ENCODE results near the gene TIGD4. TPM values are rescaled to one million over a fixed set of nuclear protein-coding genes. Genes with fewer than 3 reads are reported as not detected.

TIGD4 gene
- total and polyA plus RNA-seq, 4 donors: 0.02 to 0.42 (median 0.23) TPM

DNA sequence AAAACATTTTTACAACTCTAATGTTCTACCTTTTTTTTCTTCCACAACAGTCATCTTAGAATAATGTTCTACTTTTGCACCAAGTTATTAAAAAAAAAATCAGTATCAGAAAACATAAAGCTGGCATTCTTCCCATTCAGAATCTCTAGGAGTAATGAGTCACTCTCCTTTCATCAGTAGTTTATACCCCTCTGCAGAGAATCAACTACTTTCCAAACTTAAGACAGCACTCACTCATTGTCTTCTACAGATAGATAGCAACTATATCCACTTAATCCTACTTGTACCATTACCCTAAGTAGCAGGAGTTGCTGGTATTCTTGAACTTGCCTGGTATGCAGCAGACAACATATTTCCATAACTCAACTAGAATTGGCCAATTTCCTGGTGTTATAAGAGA lies 3.2 kb downstream of the TIGD4 start:
- Histone ChIP-seq H3K36me3 (ENCODE audit: control insufficient read depth in 4 of 4, insufficient read depth in 3 of 4, low read depth in 1 of 4, low read length in 3 of 4) (no peaks in the 10 kb centered on the region), H3K9me3 (ENCODE audit: control insufficient read depth in 4 of 4, low read length in 3 of 4) (no peaks in the 10 kb centered on the region), H3K4me3 (ENCODE audit: low read depth in 1 of 3, low read length in 3 of 3) (no peak overlapping the region), H3K4me1 (ENCODE audit: control insufficient read depth in 4 of 4, insufficient read depth in 4 of 4, low read length in 3 of 4) (peaks cover under 1 to 18% (median 15%) of the 10 kb centered on the region in 4 donors), H3K27ac (ENCODE audit: low read depth in 1 of 2, low read length in 2 of 2) (no peak overlapping the region), H3K27me3 (ENCODE audit: control insufficient read depth in 4 of 4, insufficient read depth in 4 of 4, low read length in 3 of 4) (no peaks in the 10 kb centered on the region), H3K9ac (ENCODE audit: low read depth in 1 of 2, low read length in 2 of 2) (no peak overlapping the region)
- TF ChIP-seq GABPA (IDR thresholded peaks at IDR 0.05 in 1 of 2, conservative IDR thresholded peaks at IDR 0.05 in 1 of 2) (no peak), FOXA1 (IDR thresholded peaks at IDR 0.05) (no peak), EGR1 (IDR thresholded peaks at IDR 0.05; ENCODE audit: low read depth in 2 of 2) (no peak), CTCF (IDR thresholded peaks at IDR 0.05; ENCODE audit: low read depth, low read length, missing input control) (no peak), RXRA (IDR thresholded peaks at IDR 0.05) (no peak), TAF1 (conservative IDR thresholded peaks at IDR 0.05) (no peak), FOXA2 (IDR thresholded peaks at IDR 0.05) (no peak), HNF4A (conservative IDR thresholded peaks at IDR 0.05) (no peak), RAD21 (IDR thresholded peaks at IDR 0.05) (no peak), NR2F2 (IDR thresholded peaks at IDR 0.05) (no peak), REST (IDR thresholded peaks at IDR 0.05) (no peak)
- TF ChIP-seq, protein P1, sequence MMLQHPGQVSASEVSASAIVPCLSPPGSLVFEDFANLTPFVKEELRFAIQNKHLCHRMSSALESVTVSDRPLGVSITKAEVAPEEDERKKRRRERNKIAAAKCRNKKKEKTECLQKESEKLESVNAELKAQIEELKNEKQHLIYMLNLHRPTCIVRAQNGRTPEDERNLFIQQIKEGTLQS (IDR thresholded peaks at IDR 0.05): no peak
- TF ChIP-seq, protein P2, sequence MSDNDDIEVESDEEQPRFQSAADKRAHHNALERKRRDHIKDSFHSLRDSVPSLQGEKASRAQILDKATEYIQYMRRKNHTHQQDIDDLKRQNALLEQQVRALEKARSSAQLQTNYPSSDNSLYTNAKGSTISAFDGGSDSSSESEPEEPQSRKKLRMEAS (IDR thresholded peaks at IDR 0.05): no peak
- no peak for DNase-seq (ENCODE audit: low spot score)

- no peak for DNase-seq (ENCODE audit: low spot score)
- WGBS: 63% methylated on average over 1 of the region's 1 CpG
These were observed 5.6 kb downstream of the TIGD4 start for GRCh38 chr4:152773953-152774352.

More at GRCh38 chr4:152773953-152774352, 5.6 kb downstream of the TIGD4 start:
- Histone ChIP-seq H3K36me3 (ENCODE audit: control insufficient read depth in 4 of 4, insufficient read depth in 3 of 4, low read depth in 1 of 4, low read length in 3 of 4) (no peaks in the 10 kb centered on the region), H3K27ac (ENCODE audit: low read depth in 1 of 2, low read length in 2 of 2) (no peak overlapping the region), H3K27me3 (ENCODE audit: control insufficient read depth in 4 of 4, insufficient read depth in 4 of 4, low read length in 3 of 4) (no peaks in the 10 kb centered on the region), H3K4me1 (ENCODE audit: control insufficient read depth in 4 of 4, insufficient read depth in 4 of 4, low read length in 3 of 4) (peaks cover 0 to 5% (median 4%) of the 10 kb centered on the region in 4 donors), H3K4me3 (ENCODE audit: low read depth in 1 of 3, low read length in 3 of 3) (no peak overlapping the region), H3K9me3 (ENCODE audit: control insufficient read depth in 4 of 4, low read length in 3 of 4) (no peaks in the 10 kb centered on the region), H3K9ac (ENCODE audit: low read depth in 1 of 2, low read length in 2 of 2) (no peak overlapping the region)
- TF ChIP-seq, protein P3, sequence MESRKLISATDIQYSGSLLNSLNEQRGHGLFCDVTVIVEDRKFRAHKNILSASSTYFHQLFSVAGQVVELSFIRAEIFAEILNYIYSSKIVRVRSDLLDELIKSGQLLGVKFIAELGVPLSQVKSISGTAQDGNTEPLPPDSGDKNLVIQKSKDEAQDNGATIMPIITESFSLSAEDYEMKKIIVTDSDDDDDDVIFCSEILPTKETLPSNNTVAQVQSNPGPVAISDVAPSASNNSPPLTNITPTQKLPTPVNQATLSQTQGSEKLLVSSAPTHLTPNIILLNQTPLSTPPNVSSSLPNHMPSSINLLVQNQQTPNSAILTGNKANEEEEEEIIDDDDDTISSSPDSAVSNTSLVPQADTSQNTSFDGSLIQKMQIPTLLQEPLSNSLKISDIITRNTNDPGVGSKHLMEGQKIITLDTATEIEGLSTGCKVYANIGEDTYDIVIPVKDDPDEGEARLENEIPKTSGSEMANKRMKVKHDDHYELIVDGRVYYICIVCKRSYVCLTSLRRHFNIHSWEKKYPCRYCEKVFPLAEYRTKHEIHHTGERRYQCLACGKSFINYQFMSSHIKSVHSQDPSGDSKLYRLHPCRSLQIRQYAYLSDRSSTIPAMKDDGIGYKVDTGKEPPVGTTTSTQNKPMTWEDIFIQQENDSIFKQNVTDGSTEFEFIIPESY (IDR thresholded peaks at IDR 0.05): no peak
- TF ChIP-seq FOXA2 (IDR thresholded peaks at IDR 0.05) (no peak), NR2F2 (IDR thresholded peaks at IDR 0.05) (no peak), REST (IDR thresholded peaks at IDR 0.05) (no peak), CTCF (IDR thresholded peaks at IDR 0.05; ENCODE audit: low read depth, low read length, missing input control) (no peak)
